K562 (cell line): ENCODE measurements around the gene C16orf90. TPM values are rescaled to one million over a fixed set of nuclear protein-coding genes. Genes with fewer than 3 reads are reported as not detected.

Source experiments
- ATAC-seq: fragments of 200-7000 bp; cut with Tn5 transposase; 3 replicates; pipeline ENCODE4 v1.9.1; 2020; ENCODE audit warnings: moderate library complexity
- BruUV-seq: library from RNA; stranded (reverse); fragments of 400-500 nt; replicated peaks from 2 replicates; lab custom pipeline; 2021; lab: Mats Ljungman, UMichigan
- CTCF ChIA-PET: fragments of 300-600 bp; formaldehyde crosslinking; extraction: SDS; loops from one replicate; lab custom pipeline; 2021; ENCODE audit warnings: low intra/inter-chr PET ratio; lab: Yijun Ruan, JAX
- POLR2A ChIA-PET: fragments of 300-600, 350-650 bp; sonication (Branson Sonifier 250); formaldehyde crosslinking; extraction: SDS; loops from one replicate; lab custom pipeline; 2021; ENCODE audit warnings: antibody characterized with exemption, inconsistent platforms; lab: Yijun Ruan, JAX
- DNase-seq, 4 experiments: peaks; one replicate each; pipeline versions ENCODE4 v3.0.0 to v3.0.0-alpha.2; 2011 to 2018; ENCODE audit warnings: low spot score in 3 of 4, mixed read lengths in 3 of 4; ENCODE audit errors: extremely low read depth in 1 of 4
- FAIRE-seq: peaks from 2 replicates; lab custom pipeline; 2011; peaks lifted over from hg19 to GRCh38; lab: Jason Lieb, UNC
- H2AFZ ChIP-seq: 2 replicates; pipeline ENCODE4 v1.6.0; 2011; ENCODE audit warnings: low read depth, low read length, control low read depth, inconsistent platforms
- H3K27ac ChIP-seq: fragments of 200-600 bp; 3 replicates; pipeline ENCODE4 v1.8.0; 2011; ENCODE audit warnings: low read depth, mild to moderate bottlenecking, control low read depth, inconsistent platforms, low read length, moderate library complexity, mixed read lengths; ENCODE audit errors: extremely low read depth
- H3K27me3 ChIP-seq, 2 experiments: fragments of 300-600 bp in 1 of 2; 2 replicates in 1 of 2; 3 replicates in 1 of 2; pipeline versions ENCODE4 v1.6.0 to v1.8.0; 2011; ENCODE audit warnings: inconsistent platforms in 2 of 2, low read length in 2 of 2, mild to moderate bottlenecking in 1 of 2, mixed read lengths in 1 of 2, moderate library complexity in 1 of 2; ENCODE audit not compliant: control insufficient read depth in 2 of 2, insufficient read depth in 2 of 2
- H3K36me3 ChIP-seq: fragments of 300-600 bp; 3 replicates; pipeline ENCODE4 v1.8.0; 2011; ENCODE audit warnings: mild to moderate bottlenecking, low read length, inconsistent platforms; ENCODE audit not compliant: control insufficient read depth, insufficient read depth
- H3K4me1 ChIP-seq, 2 experiments: fragments of 200-600 bp in 1 of 2; replicated peaks in 1 of 2; 2 replicates in 1 of 2; 3 replicates in 1 of 2; pipeline versions ENCODE4 v1.5.1 to v1.8.0; 2011; ENCODE audit warnings: inconsistent platforms in 2 of 2, low read length in 2 of 2, mild to moderate bottlenecking in 1 of 2, mixed read lengths in 1 of 2, moderate library complexity in 1 of 2; ENCODE audit not compliant: control insufficient read depth in 2 of 2, insufficient read depth in 2 of 2
- H3K4me2 ChIP-seq: 2 replicates; pipeline ENCODE4 v1.6.1; 2011; ENCODE audit warnings: low read length, control low read depth, inconsistent platforms, mixed read lengths; ENCODE audit not compliant: insufficient read depth
- H3K4me3 ChIP-seq: fragments of 200-600 bp; sonication (generic), shearing (Covaris generic); 2 replicates; pipeline ENCODE4 v1.5.1; 2016; ENCODE audit warnings: control low read depth, inconsistent platforms
- H3K79me2 ChIP-seq: fragments of 200-600 bp; 3 replicates; pipeline ENCODE4 v1.8.0; 2011; ENCODE audit warnings: low read length, inconsistent platforms; ENCODE audit not compliant: control insufficient read depth, insufficient read depth
- H3K9ac ChIP-seq, 2 experiments: 2 replicates each; pipeline versions ENCODE4 v1.6.0 to v1.6.1; 2011; ENCODE audit warnings: low read depth in 2 of 2, low read length in 2 of 2, control low read depth in 1 of 2, inconsistent platforms in 1 of 2, mild to moderate bottlenecking in 1 of 2, mixed read lengths in 1 of 2; ENCODE audit not compliant: insufficient read depth in 1 of 2
- H3K9me1 ChIP-seq: one replicate; pipeline ENCODE4 v1.6.0; 2011; ENCODE audit warnings: inconsistent platforms, mild to moderate bottlenecking, low read length, moderate library complexity; ENCODE audit not compliant: control insufficient read depth, insufficient read depth
- H3K9me3 ChIP-seq: replicated peaks from 2 replicates; pipeline ENCODE4 v1.5.1; 2011; ENCODE audit warnings: low read depth, low read length, inconsistent platforms; ENCODE audit not compliant: control insufficient read depth, insufficient read depth
- H4K20me1 ChIP-seq: replicated peaks from 2 replicates; pipeline ENCODE4 v1.6.1; 2011; ENCODE audit warnings: low read length, inconsistent platforms, mixed read lengths; ENCODE audit not compliant: control insufficient read depth, insufficient read depth
- CREBBP ChIP-seq: IDR thresholded peaks from one replicate; pipeline ENCODE4 v1.6.1; 2012; ENCODE audit warnings: low read depth, mild to moderate bottlenecking, control low read depth, inconsistent platforms, low read length
- FOXK2 ChIP-seq, 2 experiments: fragments of 450-650 bp; IDR thresholded peaks in 1 of 2; conservative IDR thresholded peaks in 1 of 2; 2 replicates each; pipeline ENCODE4 v1.6.1; 2016; ENCODE audit warnings: low read depth in 2 of 2, mild to moderate bottlenecking in 1 of 2
- MYNN ChIP-seq, 2 experiments: sonication (generic); formaldehyde crosslinking in 1 of 2; IDR thresholded peaks; 2 replicates each; pipeline versions ENCODE4 v1.5.0 to v1.6.1; 2016 to 2020; ENCODE audit warnings: antibody characterized with exemption in 1 of 2, missing genetic modification reagents in 1 of 2
- POLR2B ChIP-seq: fragments of 450-650 bp; IDR thresholded peaks from 2 replicates; pipeline ENCODE4 v1.6.1; 2018; ENCODE audit warnings: low read depth; ENCODE audit not compliant: partially characterized antibody
- STAT5B ChIP-seq: fragments of 250-450 bp; sonication (Bioruptor Pico); IDR thresholded peaks from 2 replicates; pipeline ENCODE4 v1.8.0; 2021; ENCODE audit warnings: mild to moderate bottlenecking, inconsistent platforms
- TCFL5 ChIP-seq: fragments of 250-450 bp; sonication (Bioruptor Pico); conservative IDR thresholded peaks from 2 replicates; pipeline ENCODE4 v1.6.1; 2021; ENCODE audit warnings: mild to moderate bottlenecking, moderate library complexity, matching md5 sums
- ZNF184 ChIP-seq: sonication (generic); formaldehyde crosslinking; IDR thresholded peaks from 2 replicates; pipeline ENCODE4 v1.5.0; 2020; ENCODE audit warnings: missing genetic modification reagents
- WGBS: fragments of 100-300 bp; shearing (Covaris generic); methylation state at CpG from one replicate; pipeline ENCODE4 v1.1.6; 2016; ENCODE audit warnings: low coverage, mixed read lengths; ENCODE audit not compliant: insufficient coverage; ENCODE audit errors: missing lambda C conversion rate; 5-methylcytosine and 5-hydroxymethylcytosine counted together
- in situ Hi-C: fragments of 300-500 bp; cut with MboI; formaldehyde crosslinking; loops from 4 replicates; pipeline ENCODE4 v1.15.0; 2018; ENCODE audit warnings: inconsistent platforms, mixed read lengths
- intact Hi-C: fragments of 100-400 bp; cut with micrococcal nuclease; formaldehyde crosslinking; loops from 2 replicates; pipeline ENCODE4 v1.14.2; 2022
- polyA plus RNA-seq, 8 experiments: library from polyadenylated mRNA; depleted of rRNA in 4 of 8; stranded (reverse) in 5 of 8; unstranded in 3 of 8; fragments of >200 nt; fragmentation: Nextera tagmentation in 2 of 8; fragmentation: Illumina TruSeq in 1 of 8; extraction: Ambion mirVana in 2 of 8; extraction: Trizol in 1 of 8; gene quantifications; 2 replicates each; pipeline versions ENCODE4 v1.2.1 to v1.2.3, GENCODE V29; 2011 to 2014; ENCODE audit warnings: inconsistent platforms in 1 of 8, missing spikeins in 1 of 8
- total RNA-seq, 7 experiments: library from RNA; depleted of rRNA in 6 of 7; stranded (reverse); fragments of >200 nt in 6 of 7; fragmentation: Illumina TruSeq in 2 of 7; extraction: Trizol in 2 of 7; gene quantifications; 2 replicates each; pipeline versions ENCODE4 v1.2.1 to v1.2.3, GENCODE V29; 2011 to 2021; ENCODE audit warnings: low replicate concordance in 1 of 7
- TF ChIP-seq, protein P1 (sequence below): fragments of 200-400 bp; formaldehyde crosslinking; IDR thresholded peaks from 2 replicates; pipeline ENCODE4 v1.6.1; 2017; ENCODE audit warnings: mild to moderate bottlenecking, low read depth, low read length, moderate library complexity

The C16orf90 gene
- total and polyA plus RNA-seq, 9 of the 15 experiments (the other 6 are each of a cell fraction or from before 2014, with no cell fraction given): not detected

DNA sequence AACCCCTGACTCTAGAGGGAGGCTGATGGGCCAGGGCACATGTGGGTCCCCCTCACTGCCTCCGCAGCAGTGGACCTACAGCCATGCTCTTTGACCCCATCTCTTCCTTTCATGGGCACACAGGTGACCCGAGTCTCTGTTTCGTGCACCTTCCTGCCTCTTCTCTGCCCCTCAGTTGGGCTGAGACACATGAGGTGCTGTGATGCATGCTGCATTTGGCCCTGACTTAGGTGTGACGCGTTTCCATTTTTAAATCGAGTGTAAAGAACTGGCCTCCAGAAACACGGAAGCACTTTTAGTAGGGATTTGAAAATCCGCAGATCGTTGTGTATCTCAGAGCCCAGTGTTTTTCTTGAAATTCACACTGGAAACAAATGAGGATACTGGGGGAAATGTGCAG lies 24.6 kb downstream of the C16orf90 start:
- no peak for DNase-seq
- Histone ChIP-seq H3K27me3 (no peaks in the 10 kb centered on the region), H2AFZ (no peak overlapping the region), H3K4me3 (no peak overlapping the region), H3K4me1 (peaks cover 6 to 16% of the 10 kb centered on the region in 2 experiments; a peak in 4 of 5 replicates), H3K9ac (no peak overlapping the region), H3K27ac (no peak overlapping the region), H4K20me1 (peaks cover 25% of the 10 kb centered on the region), H3K79me2 (peaks cover 40% of the 10 kb centered on the region), H3K4me2 (no peak overlapping the region), H3K9me3 (no peaks in the 10 kb centered on the region), H3K9me1 (peaks cover 2% of the 10 kb centered on the region), H3K36me3 (peaks cover 8% of the 10 kb centered on the region; the same call in 1 of the 3 replicates)
- ATAC-seq: no peak
- ChIA-PET POLR2A (interaction anchor here (0.6 to 2.1 kb wide), 2 partner anchors 11 to 71 kb away, joined by 3 to 6 read pairs; no protein-coding TSS in a partner anchor), CTCF (no interaction called here)
- intact Hi-C loops (no loop called here), in situ Hi-C loops (no loop called here)
- WGBS: 100% methylated on average over 9 of the region's 9 CpGs
- TF ChIP-seq TCFL5 (CRISPR knock-in tag): no peak
- no peak for TF ChIP-seq MYNN (IDR thresholded peaks at IDR 0.05)
- TF ChIP-seq MYNN (CRISPR knock-in tag; IDR thresholded peaks at IDR 0.05): no peak
- TF ChIP-seq ZNF184 (CRISPR knock-in tag): no peak
- no peak for TF ChIP-seq CREBBP
- BruUV-seq: no TSS peak
- peak; percentile 40 for FAIRE-seq

DNA sequence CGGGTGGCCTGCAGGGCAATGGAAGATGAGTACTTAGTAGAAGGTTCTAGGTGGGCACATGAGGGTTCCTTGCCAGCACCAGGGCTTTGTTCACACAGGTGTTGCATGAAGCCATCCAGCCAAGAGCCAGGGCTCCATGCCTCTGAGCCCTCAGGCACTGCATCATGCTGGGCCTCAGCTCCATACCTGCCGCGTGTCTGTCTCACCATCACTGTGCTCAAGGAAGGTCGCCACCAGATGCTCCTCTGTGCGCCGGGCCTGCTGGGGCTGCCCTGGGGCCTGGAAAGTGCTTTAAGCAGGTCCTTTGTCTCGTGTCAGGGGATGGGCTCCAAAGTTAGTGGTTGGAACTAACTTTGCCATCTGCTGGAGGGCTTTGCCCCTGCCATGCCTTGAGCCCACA lies 25.6 kb downstream of the C16orf90 start:
- in situ Hi-C loops: no loop called here
- POLR2A ChIA-PET: interaction anchor here (0.6 to 2.1 kb wide), 2 partner anchors 10 to 46 kb away, joined by 4 to 6 read pairs; no protein-coding TSS in a partner anchor
- 0 out of 4 replicates have a peak overlapping the region, but pooled peaks of 1 of the 2 experiments have one; percentile 28 for H3K9ac ChIP-seq

More for the DNA sequence above, 25.6 kb downstream of the C16orf90 start:
- ATAC-seq: no peak
- H3K4me1 ChIP-seq: peaks cover 6 to 13% of the 10 kb centered on the region in 2 experiments; a peak in 4 of 5 replicates
- no peaks in the 10 kb centered on the region for H3K9me3 ChIP-seq
- no peak overlapping the region for H3K4me2 ChIP-seq
- H3K9me1 ChIP-seq: peaks cover 2% of the 10 kb centered on the region
- TF ChIP-seq, protein P1, sequence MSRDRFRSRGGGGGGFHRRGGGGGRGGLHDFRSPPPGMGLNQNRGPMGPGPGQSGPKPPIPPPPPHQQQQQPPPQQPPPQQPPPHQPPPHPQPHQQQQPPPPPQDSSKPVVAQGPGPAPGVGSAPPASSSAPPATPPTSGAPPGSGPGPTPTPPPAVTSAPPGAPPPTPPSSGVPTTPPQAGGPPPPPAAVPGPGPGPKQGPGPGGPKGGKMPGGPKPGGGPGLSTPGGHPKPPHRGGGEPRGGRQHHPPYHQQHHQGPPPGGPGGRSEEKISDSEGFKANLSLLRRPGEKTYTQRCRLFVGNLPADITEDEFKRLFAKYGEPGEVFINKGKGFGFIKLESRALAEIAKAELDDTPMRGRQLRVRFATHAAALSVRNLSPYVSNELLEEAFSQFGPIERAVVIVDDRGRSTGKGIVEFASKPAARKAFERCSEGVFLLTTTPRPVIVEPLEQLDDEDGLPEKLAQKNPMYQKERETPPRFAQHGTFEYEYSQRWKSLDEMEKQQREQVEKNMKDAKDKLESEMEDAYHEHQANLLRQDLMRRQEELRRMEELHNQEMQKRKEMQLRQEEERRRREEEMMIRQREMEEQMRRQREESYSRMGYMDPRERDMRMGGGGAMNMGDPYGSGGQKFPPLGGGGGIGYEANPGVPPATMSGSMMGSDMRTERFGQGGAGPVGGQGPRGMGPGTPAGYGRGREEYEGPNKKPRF: no peak
- TF ChIP-seq POLR2B: no peak
- no peak for TF ChIP-seq STAT5B (CRISPR knock-in tag)
- no peak for TF ChIP-seq FOXK2 (conservative IDR thresholded peaks at IDR 0.05 in 1 of 2, IDR thresholded peaks at IDR 0.05 in 1 of 2; ENCODE audit: low read depth in 2 of 2)
- BruUV-seq: no TSS peak
- H3K4me3 ChIP-seq: no peak overlapping the region
- DNase-seq: no peak
- WGBS: 86% methylated on average over 4 of the region's 7 CpGs
- peaks cover 39% of the 10 kb centered on the region for H3K79me2 ChIP-seq
- no peaks in the 10 kb centered on the region for H3K27me3 ChIP-seq
- intact Hi-C loops: no loop called here
- CTCF ChIA-PET: no interaction called here
- no peak overlapping the region for H2AFZ ChIP-seq
- H3K36me3 ChIP-seq: peaks cover 8% of the 10 kb centered on the region; the same call in 1 of the 3 replicates
- no peak overlapping the region for H3K27ac ChIP-seq
- FAIRE-seq: no peak
- H4K20me1 ChIP-seq: peaks cover 19% of the 10 kb centered on the region
